Eye (tissue), 1 donor: Measurements from ENCODE around the gene NUDCD3.
A peak's percentile ranks its signal among the peaks of the same experiment; 100 is the strongest.

Source experiments
- DNase-seq: peaks from one replicate; pipeline ENCODE4 v3.0.0-alpha.2; 2015

NUDCD3 gene

GRCh38 chr7:44398511-44398911 is 91.9 kb downstream of the NUDCD3 start:
- no peak for DNase-seq

- peak; percentile 46 for DNase-seq
Measured at GRCh38 chr7:44396931-44397545, 93.4 kb downstream of the NUDCD3 start.

GRCh38 chr7:44396496-44396895 is 94.0 kb downstream of the NUDCD3 start:
- DNase-seq = no peak

- no peak for DNase-seq
Measured at GRCh38 chr7:44395067-44395466, 95.4 kb downstream of the NUDCD3 start.

- no peak for DNase-seq
Measured at GRCh38 chr7:44394636-44395035, 95.8 kb downstream of the NUDCD3 start.

- DNase-seq = no peak
Measured at GRCh38 chr7:44394112-44394447, 96.4 kb downstream of the NUDCD3 start.

- DNase-seq = no peak
Measured at GRCh38 chr7:44393238-44394111, 97.0 kb downstream of the NUDCD3 start.

GRCh38 chr7:44392618-44393010 is 97.8 kb downstream of the NUDCD3 start:
- DNase-seq = no peak

GRCh38 chr7:44391746-44392617 is 98.5 kb downstream of the NUDCD3 start:
- DNase-seq = no peak

- DNase-seq = no peak
Measured at GRCh38 chr7:44391171-44391570, 99.3 kb downstream of the NUDCD3 start.

- DNase-seq = no peak
Measured at GRCh38 chr7:44390701-44391100, 99.8 kb downstream of the NUDCD3 start.

GRCh38 chr7:44388089-44388970 is 102.1 kb downstream of the NUDCD3 start:
- no peak for DNase-seq

- no peak for DNase-seq
Measured at GRCh38 chr7:44387389-44387788, 103.1 kb downstream of the NUDCD3 start.

GRCh38 chr7:44386139-44386913 is 104.1 kb downstream of the NUDCD3 start:
- no peak for DNase-seq

GRCh38 chr7:44385434-44386138 is 104.9 kb downstream of the NUDCD3 start:
- DNase-seq = no peak

- DNase-seq = no peak
Measured at GRCh38 chr7:44384586-44385433, 105.6 kb downstream of the NUDCD3 start.

GRCh38 chr7:44383566-44383965 is 106.9 kb downstream of the NUDCD3 start:
- no peak for DNase-seq

GRCh38 chr7:44382459-44383265 is 107.8 kb downstream of the NUDCD3 start:
- DNase-seq = no peak
